ENCODE results near the gene B4GALNT3.

The B4GALNT3 gene

GRCh38 chr12:588024-588322, 128.2 kb downstream of the B4GALNT3 start:
- DNase-seq (ENCODE audit: low read depth in 2 of 2): no peak
- no peak for TF ChIP-seq CTCF (IDR thresholded peaks at IDR 0.05; ENCODE audit: low read depth, low read length)

DNA sequence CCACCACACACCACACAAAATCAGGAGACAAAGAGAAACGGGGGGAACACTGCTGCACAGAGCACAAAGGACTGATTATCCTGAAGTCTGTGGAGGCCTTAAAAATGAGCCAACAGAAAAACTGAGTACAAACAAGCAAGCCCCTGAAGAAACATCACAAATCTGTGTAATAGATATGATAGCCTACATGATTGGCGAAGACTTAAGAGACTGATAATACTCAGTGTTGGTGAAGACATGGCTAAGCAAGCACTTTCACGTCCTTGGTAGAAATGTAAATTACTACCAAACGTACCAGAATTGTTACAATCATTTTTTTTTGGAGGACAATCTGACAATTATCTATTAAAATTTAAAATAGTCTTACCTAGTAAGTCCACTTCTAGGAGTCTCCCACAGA, 128.9 kb downstream of the B4GALNT3 start:
- H3K4me3 ChIP-seq (replicated peaks in 1 of 2; ENCODE audit: low read depth in 2 of 2, low read length in 2 of 2): no peak overlapping the region
- no peak for DNase-seq (ENCODE audit: low read depth in 2 of 2)
- TF ChIP-seq CTCF (IDR thresholded peaks at IDR 0.05; ENCODE audit: low read depth, low read length): no peak

More at GRCh38 chr12:588024-588322, 128.2 kb downstream of the B4GALNT3 start:
- H3K4me3 ChIP-seq (replicated peaks in 1 of 2; ENCODE audit: low read depth in 2 of 2, low read length in 2 of 2): no peak overlapping the region

- TF ChIP-seq CTCF (IDR thresholded peaks at IDR 0.05; ENCODE audit: low read depth, low read length): no peak
- no peak overlapping the region for H3K4me3 ChIP-seq (replicated peaks in 1 of 2; ENCODE audit: low read depth in 2 of 2, low read length in 2 of 2)
Observed at GRCh38 chr12:590206-590750, 130.5 kb downstream of the B4GALNT3 start.

GRCh38 chr12:591167-592023, 131.7 kb downstream of the B4GALNT3 start:
- peak; percentile 25 for TF ChIP-seq CTCF (IDR thresholded peaks at IDR 0.05; ENCODE audit: low read depth, low read length)
- DNase-seq (ENCODE audit: low read depth in 2 of 2): no peak
- H3K4me3 ChIP-seq (replicated peaks in 1 of 2; ENCODE audit: low read depth in 2 of 2, low read length in 2 of 2): no peak overlapping the region

More at GRCh38 chr12:590206-590750, 130.5 kb downstream of the B4GALNT3 start:
- no peak for DNase-seq (ENCODE audit: low read depth in 2 of 2)

DNA sequence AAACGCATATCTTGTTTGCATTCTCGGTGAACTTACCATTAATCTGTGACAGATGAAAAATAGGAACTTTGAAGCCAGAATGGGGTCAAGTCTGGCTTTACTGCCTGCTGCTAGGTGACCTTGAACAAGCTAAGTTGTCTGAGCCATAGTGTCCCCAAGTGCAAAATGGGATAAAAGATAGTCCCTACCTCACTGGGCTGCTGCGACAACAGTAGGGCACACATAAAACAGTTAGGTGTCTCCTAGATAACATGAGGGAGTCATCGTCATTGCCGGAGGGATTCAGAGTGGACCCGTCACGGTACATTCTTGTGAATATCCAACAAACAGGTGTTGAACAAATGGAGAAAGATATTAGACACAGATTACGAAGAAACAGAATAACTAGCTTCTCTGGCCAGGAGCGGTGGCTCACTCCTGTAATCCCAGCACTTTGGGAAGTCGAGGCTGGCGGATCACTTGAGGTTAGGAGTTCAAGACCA, 132.3 kb downstream of the B4GALNT3 start:
- no peak for DNase-seq (ENCODE audit: low read depth in 2 of 2)
- no peak overlapping the region for H3K4me3 ChIP-seq (replicated peaks in 1 of 2; ENCODE audit: low read depth in 2 of 2, low read length in 2 of 2)
- TF ChIP-seq CTCF (IDR thresholded peaks at IDR 0.05; ENCODE audit: low read depth, low read length): no peak

GRCh38 chr12:593396-594270, 133.9 kb downstream of the B4GALNT3 start:
- no peak for DNase-seq (ENCODE audit: low read depth in 2 of 2)
- no peak for TF ChIP-seq CTCF (IDR thresholded peaks at IDR 0.05; ENCODE audit: low read depth, low read length)
- H3K4me3 ChIP-seq (replicated peaks in 1 of 2; ENCODE audit: low read depth in 2 of 2, low read length in 2 of 2): no peak overlapping the region
